Measurements from ENCODE around the gene GIGYF2. TPM values are rescaled to one million over a fixed set of nuclear protein-coding genes. Genes with fewer than 3 reads are reported as not detected.

The GIGYF2 gene
- total RNA-seq, 1 experiment from 2014 or later = 71.1 TPM

- intact Hi-C loops (cut with micrococcal nuclease) = no loop called here
- ChIA-PET POLR2A (interaction anchor here (1.2 to 1.4 kb wide), 3 partner anchors 8 to 10 kb away, joined by 3 to 5 read pairs (median 3); no protein-coding TSS in a partner anchor), CTCF (no interaction called here)
- H3K9me3 Mint-ChIP-seq (ENCODE audit: unreplicated experiment) = no peaks in the 10 kb centered on the region
- H3K4me3 Mint-ChIP-seq (ENCODE audit: unreplicated experiment) = no peak overlapping the region
- no peak for TF ChIP-seq CTCF (IDR thresholded peaks at IDR 0.05; ENCODE audit: unreplicated experiment)
- H3K27me3 Mint-ChIP-seq (ENCODE audit: insufficient read depth, unreplicated experiment) = no peaks in the 10 kb centered on the region
- no peak overlapping the region for H3K27ac Mint-ChIP-seq (ENCODE audit: low read depth, unreplicated experiment)
- peaks cover 100% of the 10 kb centered on the region for H3K36me3 Mint-ChIP-seq (ENCODE audit: insufficient read depth, unreplicated experiment)
- no TSS peak for BruUV-seq (replicated peaks)
- no peak for DNase-seq (ENCODE audit: unreplicated experiment)
- no peaks in the 10 kb centered on the region for H3K4me1 Mint-ChIP-seq (ENCODE audit: insufficient read depth, unreplicated experiment)
These were observed 119.5 kb downstream of the GIGYF2 start for GRCh38 chr2:232816657-232817056.

GRCh38 chr2:232817756-232818155 is 120.6 kb downstream of the GIGYF2 start:
- Mint-ChIP-seq H3K4me3 (ENCODE audit: unreplicated experiment) (no peak overlapping the region), H3K9me3 (ENCODE audit: unreplicated experiment) (no peaks in the 10 kb centered on the region), H3K36me3 (ENCODE audit: insufficient read depth, unreplicated experiment) (peaks cover 98% of the 10 kb centered on the region), H3K27ac (ENCODE audit: low read depth, unreplicated experiment) (no peak overlapping the region), H3K4me1 (ENCODE audit: insufficient read depth, unreplicated experiment) (no peaks in the 10 kb centered on the region), H3K27me3 (ENCODE audit: insufficient read depth, unreplicated experiment) (no peaks in the 10 kb centered on the region)
- intact Hi-C loops (cut with micrococcal nuclease) = no loop called here
- TF ChIP-seq CTCF (IDR thresholded peaks at IDR 0.05; ENCODE audit: unreplicated experiment) = no peak
- BruUV-seq (replicated peaks) = no TSS peak
- ChIA-PET CTCF (no interaction called here), POLR2A (interaction anchor here (1.2 to 1.3 kb wide), 2 partner anchors 9 to 11 kb away, joined by 3 read pairs; no protein-coding TSS in a partner anchor)
- no peak for DNase-seq (ENCODE audit: unreplicated experiment)

- Mint-ChIP-seq H3K4me3 (ENCODE audit: unreplicated experiment) (no peak overlapping the region), H3K27me3 (ENCODE audit: insufficient read depth, unreplicated experiment) (no peaks in the 10 kb centered on the region), H3K36me3 (ENCODE audit: insufficient read depth, unreplicated experiment) (peaks cover 75% of the 10 kb centered on the region), H3K27ac (ENCODE audit: low read depth, unreplicated experiment) (no peak overlapping the region), H3K4me1 (ENCODE audit: insufficient read depth, unreplicated experiment) (no peaks in the 10 kb centered on the region), H3K9me3 (ENCODE audit: unreplicated experiment) (no peaks in the 10 kb centered on the region)
- CTCF ChIA-PET = interaction anchor here (0.5 kb wide), 1 partner anchor 45 kb away, joined by 3 read pairs; no protein-coding TSS in a partner anchor
- no TSS peak for BruUV-seq (replicated peaks)
- intact Hi-C loops (cut with micrococcal nuclease) = no loop called here
- DNase-seq (ENCODE audit: unreplicated experiment) = no peak
- POLR2A ChIA-PET = no interaction called here
- TF ChIP-seq CTCF (IDR thresholded peaks at IDR 0.05; ENCODE audit: unreplicated experiment) = no peak
These were observed 132.9 kb downstream of the GIGYF2 start for GRCh38 chr2:232829988-232830387.

GRCh38 chr2:232831496-232831895 is 134.4 kb downstream of the GIGYF2 start:
- intact Hi-C loops (cut with micrococcal nuclease) = no loop called here
- CTCF ChIA-PET = interaction anchor here (0.6 kb wide), 2 partner anchors 87 to 287 kb away, joined by 3 to 4 read pairs; no protein-coding TSS in a partner anchor
- BruUV-seq (replicated peaks) = no TSS peak
- no peaks in the 10 kb centered on the region for H3K27me3 Mint-ChIP-seq (ENCODE audit: insufficient read depth, unreplicated experiment)
- H3K27ac Mint-ChIP-seq (ENCODE audit: low read depth, unreplicated experiment) = no peak overlapping the region
- peaks cover 5% of the 10 kb centered on the region for H3K4me1 Mint-ChIP-seq (ENCODE audit: insufficient read depth, unreplicated experiment)
- no peak for TF ChIP-seq CTCF (IDR thresholded peaks at IDR 0.05; ENCODE audit: unreplicated experiment)
- H3K4me3 Mint-ChIP-seq (ENCODE audit: unreplicated experiment) = no peak overlapping the region
- peaks cover 71% of the 10 kb centered on the region for H3K36me3 Mint-ChIP-seq (ENCODE audit: insufficient read depth, unreplicated experiment)
- H3K9me3 Mint-ChIP-seq (ENCODE audit: unreplicated experiment) = no peaks in the 10 kb centered on the region
- POLR2A ChIA-PET = interaction anchor here (0.8 kb wide), 1 partner anchor 9 kb away, joined by 4 read pairs; no protein-coding TSS in a partner anchor
- DNase-seq (ENCODE audit: unreplicated experiment) = no peak

Data from MCF 10A (cell line).